T-helper 9 cell (primary cell): Measurements from ENCODE around the gene CELSR2.

Source experiments
- DNase-seq: peaks from one replicate; pipeline ENCODE4 v3.0.0-alpha.2; 2020

Gene CELSR2

DNA sequence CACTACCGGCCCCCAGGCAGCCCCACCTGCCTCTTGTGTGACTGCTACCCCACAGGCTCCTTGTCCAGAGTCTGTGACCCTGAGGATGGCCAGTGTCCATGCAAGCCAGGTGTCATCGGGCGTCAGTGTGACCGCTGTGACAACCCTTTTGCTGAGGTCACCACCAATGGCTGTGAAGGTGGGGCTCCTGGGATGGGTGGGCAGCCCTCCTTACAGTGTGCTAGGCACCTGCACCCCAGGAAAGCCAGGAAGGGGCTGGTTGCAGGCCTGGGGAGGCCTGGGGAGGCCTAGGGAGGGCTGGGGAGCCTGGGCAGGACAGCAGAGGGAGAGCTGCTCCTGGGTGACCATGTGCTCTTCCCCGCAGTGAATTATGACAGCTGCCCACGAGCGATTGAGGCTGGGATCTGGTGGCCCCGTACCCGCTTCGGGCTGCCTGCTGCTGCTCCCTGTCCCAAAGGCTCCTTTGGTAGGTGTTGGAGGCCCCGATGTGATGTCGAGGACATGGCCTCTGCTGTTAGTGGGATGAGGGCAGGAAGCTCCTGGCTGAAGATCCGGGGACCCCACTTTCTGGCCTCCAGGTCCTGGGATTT, 16.5 kb downstream of the CELSR2 start:
- DNase-seq, result no peak

DNA sequence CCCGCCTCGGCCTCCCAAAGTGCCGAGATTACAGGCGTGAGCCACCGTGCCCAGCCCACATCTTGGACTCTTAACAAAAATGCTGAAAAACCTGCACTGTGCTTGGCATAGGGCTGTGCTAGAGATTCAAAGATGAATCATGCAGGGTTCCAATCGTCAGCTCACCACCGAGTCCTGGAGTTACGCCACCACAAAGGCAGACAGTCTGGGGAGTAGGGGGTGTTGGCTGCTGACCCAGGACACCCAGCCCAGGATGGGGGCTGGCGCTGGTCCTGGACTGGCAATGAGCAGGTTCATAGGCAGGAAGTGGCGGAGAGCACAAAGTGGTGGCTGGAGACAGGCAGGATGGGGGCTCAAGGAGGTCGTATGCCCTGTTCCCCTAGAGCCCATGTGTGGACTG, 17.6 kb downstream of the CELSR2 start:
- DNase-seq, result no peak

DNA sequence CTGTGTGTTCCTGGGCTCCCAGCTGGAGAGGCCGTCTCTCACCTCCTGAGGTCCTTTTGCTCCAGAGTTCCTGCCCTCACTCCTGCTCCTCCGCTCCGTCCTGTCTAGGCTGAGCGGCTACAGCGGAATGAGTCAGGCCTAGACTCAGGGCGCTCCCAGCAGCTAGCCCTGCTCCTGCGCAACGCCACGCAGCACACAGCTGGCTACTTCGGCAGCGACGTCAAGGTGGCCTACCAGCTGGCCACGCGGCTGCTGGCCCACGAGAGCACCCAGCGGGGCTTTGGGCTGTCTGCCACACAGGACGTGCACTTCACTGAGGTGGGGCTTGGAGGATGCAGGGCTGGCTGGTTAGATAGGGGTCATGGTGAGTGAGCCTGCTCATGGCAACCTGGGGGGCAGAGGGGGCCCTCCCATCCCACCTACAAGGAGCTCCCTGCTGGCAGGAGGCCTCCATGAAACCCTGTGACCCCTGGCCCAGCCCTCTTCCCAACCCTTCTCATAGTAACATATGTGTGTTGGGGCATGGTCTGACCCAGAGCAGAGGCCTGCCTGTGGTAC, 18.5 kb downstream of the CELSR2 start:
- no peak for DNase-seq

DNA sequence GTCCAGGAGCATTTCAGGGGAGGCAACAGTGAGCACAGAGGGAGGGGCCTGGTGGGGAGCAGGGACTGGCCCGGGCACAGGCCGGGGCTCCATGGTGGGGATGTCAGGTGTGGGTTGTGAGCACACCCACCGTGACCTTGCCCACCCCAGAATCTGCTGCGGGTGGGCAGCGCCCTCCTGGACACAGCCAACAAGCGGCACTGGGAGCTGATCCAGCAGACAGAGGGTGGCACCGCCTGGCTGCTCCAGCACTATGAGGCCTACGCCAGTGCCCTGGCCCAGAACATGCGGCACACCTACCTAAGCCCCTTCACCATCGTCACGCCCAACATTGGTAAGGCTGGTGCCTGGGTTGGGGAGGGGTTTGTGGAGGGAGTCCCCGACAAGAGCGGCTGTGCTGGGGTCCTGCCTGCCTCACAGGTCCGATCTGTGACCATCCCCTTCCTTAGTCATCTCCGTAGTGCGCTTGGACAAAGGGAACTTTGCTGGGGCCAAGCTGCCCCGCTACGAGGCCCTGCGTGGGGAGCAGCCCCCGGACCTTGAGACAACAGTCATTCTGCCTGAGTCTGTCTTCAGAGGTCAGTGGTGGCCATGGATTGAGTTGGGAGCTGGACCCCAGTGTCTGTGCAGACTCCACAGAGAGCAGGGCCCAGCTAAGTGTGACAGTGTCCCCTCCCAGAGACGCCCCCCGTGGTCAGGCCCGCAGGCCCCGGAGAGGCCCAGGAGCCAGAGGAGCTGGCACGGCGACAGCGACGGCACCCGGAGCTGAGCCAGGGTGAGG, 19.3 kb downstream of the CELSR2 start:
- no peak for DNase-seq

DNA sequence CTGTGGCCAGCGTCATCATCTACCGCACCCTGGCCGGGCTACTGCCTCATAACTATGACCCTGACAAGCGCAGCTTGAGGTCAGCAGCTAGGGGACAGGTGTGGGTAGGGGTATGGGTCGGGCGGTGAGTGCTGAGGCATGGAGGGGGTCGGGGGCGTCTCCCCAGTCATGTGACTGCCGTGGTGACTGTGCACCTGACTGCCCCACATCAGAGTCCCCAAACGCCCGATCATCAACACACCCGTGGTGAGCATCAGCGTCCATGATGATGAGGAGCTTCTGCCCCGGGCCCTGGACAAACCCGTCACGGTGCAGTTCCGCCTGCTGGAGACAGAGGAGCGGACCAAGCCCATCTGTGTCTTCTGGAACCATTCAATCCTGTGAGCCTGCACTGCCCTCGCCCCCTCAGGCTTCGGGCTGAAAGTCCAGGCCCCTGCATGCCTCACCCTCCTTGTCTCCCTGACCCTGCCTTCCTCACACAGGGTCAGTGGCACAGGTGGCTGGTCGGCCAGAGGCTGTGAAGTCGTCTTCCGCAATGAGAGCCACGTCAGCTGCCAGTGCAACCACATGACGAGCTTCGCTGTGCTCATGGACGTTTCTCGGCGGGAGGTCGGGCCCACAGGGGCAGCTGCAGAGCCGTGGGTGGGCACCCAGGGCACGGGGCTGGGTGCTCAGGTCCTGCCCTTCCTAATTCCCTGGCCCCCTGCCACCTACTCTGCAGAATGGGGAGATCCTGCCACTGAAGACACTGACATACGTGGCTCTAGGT, 20.1 kb downstream of the CELSR2 start:
- no peak for DNase-seq

DNA sequence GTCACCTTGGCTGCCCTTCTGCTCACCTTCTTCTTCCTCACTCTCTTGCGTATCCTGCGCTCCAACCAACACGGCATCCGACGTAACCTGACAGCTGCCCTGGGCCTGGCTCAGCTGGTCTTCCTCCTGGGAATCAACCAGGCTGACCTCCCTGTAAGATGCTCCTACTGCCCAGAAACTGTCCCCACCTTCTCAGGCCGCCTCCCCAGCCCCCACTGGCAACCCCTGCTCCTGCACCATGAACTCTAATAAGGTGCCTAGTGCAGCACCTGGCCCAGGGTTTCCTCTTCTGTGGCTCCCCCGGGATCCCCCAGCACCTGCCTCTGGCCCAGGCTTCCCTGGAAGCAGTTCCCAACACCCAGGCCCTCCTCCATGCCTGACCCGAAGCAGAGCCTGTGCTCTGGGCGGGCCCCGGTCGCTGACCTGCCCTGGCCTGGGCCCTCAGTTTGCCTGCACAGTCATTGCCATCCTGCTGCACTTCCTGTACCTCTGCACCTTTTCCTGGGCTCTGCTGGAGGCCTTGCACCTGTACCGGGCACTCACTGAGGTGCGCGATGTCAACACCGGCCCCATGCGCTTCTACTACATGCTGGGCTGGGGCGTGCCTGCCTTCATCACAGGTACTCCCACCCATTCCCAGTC, 20.8 kb downstream of the CELSR2 start:
- DNase-seq, result no peak

- DNase-seq, result no peak
Measured at GRCh38 chr1:109270623-109271317, 21.4 kb downstream of the CELSR2 start.

DNA sequence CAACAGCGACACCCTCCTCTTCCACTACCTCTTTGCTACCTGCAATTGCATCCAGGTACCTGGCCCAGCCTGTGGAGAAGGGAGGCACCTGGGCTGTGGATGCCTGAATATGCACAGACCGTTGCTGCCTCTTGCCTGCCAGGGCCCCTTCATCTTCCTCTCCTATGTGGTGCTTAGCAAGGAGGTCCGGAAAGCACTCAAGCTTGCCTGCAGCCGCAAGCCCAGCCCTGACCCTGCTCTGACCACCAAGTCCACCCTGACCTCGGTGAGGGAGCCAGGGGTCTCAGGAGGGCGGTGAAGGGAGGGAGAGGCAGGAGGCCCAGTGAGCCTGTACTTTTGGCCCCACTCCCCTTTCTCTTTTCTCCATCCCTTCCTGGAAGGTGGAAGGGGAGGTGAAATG, 22.1 kb downstream of the CELSR2 start:
- no peak for DNase-seq

GRCh38 chr1:109272021-109272799, 22.9 kb downstream of the CELSR2 start:
- no peak for DNase-seq

DNA sequence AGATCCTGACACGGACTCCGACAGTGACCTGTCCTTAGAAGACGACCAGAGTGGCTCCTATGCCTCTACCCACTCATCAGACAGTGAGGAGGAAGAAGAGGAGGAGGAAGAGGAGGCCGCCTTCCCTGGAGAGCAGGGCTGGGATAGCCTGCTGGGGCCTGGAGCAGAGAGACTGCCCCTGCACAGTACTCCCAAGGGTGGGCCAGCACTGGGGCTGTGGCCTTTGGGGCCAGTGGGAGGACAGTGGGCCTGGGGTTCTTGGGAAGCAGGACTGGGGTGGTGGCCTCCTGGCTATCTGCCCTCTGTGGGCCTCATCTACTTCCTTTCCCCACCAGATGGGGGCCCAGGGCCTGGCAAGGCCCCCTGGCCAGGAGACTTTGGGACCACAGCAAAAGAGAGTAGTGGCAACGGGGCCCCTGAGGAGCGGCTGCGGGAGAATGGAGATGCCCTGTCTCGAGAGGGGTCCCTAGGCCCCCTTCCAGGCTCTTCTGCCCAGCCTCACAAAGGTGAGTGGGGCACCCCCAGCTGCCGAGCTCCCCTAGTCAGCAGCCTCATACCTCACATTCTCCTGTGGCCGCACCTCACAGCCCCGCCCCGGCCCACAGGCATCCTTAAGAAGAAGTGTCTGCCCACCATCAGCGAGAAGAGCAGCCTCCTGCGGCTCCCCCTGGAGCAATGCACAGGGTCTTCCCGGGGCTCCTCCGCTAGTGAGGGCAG, 23.6 kb downstream of the CELSR2 start:
- DNase-seq, result no peak

DNA sequence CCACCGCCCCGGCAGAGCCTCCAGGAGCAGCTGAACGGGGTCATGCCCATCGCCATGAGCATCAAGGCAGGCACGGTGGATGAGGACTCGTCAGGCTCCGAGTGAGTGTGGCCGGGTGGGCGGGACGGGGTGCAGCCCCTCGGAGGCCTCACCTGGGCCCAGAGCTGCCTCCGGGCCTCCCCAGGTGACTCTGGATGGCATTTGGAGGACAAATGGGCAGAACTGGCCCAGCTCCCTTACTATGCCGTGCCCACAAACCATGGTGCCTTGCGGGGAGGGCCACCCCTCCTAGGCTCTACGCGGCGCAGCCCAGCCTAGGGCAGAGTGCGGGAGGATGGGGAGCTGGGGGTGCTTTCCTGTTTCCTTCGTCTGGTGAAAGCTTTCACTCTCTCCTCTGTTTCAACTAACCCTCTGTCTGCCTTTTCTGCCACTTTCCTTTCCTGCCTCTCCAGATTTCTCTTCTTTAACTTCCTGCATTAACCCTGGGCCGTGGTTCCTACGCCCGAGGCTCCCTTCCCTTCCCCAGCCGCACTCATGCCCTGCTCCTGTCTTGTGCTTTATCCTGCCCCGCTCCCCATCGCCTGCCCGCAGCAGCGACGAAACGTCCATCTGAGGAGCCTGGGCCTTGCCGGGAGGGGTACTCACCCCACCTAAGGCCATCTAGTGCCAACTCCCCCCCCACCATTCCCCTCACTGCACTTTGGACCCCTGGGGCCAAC, 24.4 kb downstream of the CELSR2 start:
- no peak for DNase-seq

DNA sequence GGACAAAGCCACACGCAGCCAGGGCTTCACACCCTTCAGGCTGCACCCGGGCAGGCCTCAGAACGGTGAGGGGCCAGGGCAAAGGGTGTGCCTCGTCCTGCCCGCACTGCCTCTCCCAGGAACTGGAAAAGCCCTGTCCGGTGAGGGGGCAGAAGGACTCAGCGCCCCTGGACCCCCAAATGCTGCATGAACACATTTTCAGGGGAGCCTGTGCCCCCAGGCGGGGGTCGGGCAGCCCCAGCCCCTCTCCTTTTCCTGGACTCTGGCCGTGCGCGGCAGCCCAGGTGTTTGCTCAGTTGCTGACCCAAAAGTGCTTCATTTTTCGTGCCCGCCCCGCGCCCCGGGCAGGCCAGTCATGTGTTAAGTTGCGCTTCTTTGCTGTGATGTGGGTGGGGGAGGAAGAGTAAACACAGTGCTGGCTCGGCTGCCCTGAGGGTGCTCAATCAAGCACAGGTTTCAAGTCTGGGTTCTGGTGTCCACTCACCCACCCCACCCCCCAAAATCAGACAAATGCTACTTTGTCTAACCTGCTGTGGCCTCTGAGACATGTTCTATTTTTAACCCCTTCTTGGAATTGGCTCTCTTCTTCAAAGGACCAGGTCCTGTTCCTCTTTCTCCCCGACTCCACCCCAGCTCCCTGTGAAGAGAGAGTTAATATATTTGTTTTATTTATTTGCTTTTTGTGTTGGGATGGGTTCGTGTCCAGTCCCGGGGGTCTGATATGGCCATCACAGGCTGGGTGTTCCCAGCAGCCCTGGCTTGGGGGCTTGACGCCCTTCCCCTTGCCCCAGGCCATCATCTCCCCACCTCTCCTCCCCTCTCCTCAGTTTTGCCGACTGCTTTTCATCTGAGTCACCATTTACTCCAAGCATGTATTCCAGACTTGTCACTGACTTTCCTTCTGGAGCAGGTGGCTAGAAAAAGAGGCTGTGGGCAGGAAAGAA, 25.5 kb downstream of the CELSR2 start:
- DNase-seq, result no peak

- no peak for DNase-seq
Measured at GRCh38 chr1:109275706-109276345, 26.5 kb downstream of the CELSR2 start.

- DNase-seq, result peak; percentile 48
Measured at GRCh38 chr1:109277434-109278204, 28.3 kb downstream of the CELSR2 start.

GRCh38 chr1:109279615-109280278, 30.4 kb downstream of the CELSR2 start:
- no peak for DNase-seq

- no peak for DNase-seq
Measured at GRCh38 chr1:109280862-109281261, 31.5 kb downstream of the CELSR2 start.
